ENCODE measurements around the gene TMEM138. TPM values are rescaled to one million over a fixed set of nuclear protein-coding genes. Genes with fewer than 3 reads are reported as not detected.

The TMEM138 gene
- total and polyA plus RNA-seq, 5 experiments from 2014 or later, result 44.8 to 77.5 (median 49.7) TPM

- DNase-seq (no peak), ATAC-seq (no peak)
- Mint-ChIP-seq H3K27ac (peak overlapping the region in 9 of 10 donors; percentile 96 to 100 (median 98)), H3K27me3 (no peaks in the 10 kb centered on the region), H3K9me3 (no peaks in the 10 kb centered on the region), H3K36me3 (peaks cover 0 to 23% (median 0%) of the 10 kb centered on the region in 3 donors), H3K4me1 (peaks cover 38 to 57% (median 56%) of the 10 kb centered on the region in 4 donors), H3K4me3 (peak overlapping the region; percentile 84 to 99 (median 96))
- POLR2A ChIA-PET, result interaction anchor here (1.4 to 5.3 kb wide), 8 partner anchors 24 to 95 kb away, joined by 3 to 63 read pairs (median 32); partner anchors contain the start of genes CPSF7, CYB561A3, SDHAF2 and TMEM138
These were observed 27.5 kb upstream of the TMEM138 start for GRCh38 chr11:61334434-61335354.

- no peaks in the 10 kb centered on the region for H3K27me3 Mint-ChIP-seq
- POLR2A ChIA-PET, result interaction anchor here (1.2 to 5.3 kb wide), 6 partner anchors 27 to 94 kb away, joined by 3 to 63 read pairs (median 29); partner anchors contain the start of genes CPSF7, CYB561A3, SDHAF2 and TMEM138
- peak overlapping the region in 9 of 10 donors; percentile 41 to 99 (median 87) for H3K27ac Mint-ChIP-seq
- no peaks in the 10 kb centered on the region for H3K9me3 Mint-ChIP-seq
- DNase-seq, result no peak
- peak overlapping the region in 2 of 10 donors; percentile 29 to 33 for H3K4me3 Mint-ChIP-seq
- H3K4me1 Mint-ChIP-seq, result peaks cover 32 to 51% (median 49%) of the 10 kb centered on the region in 4 donors
- peaks cover 0 to 16% (median 0%) of the 10 kb centered on the region in 3 donors for H3K36me3 Mint-ChIP-seq
- no peak for ATAC-seq
These were observed 26.8 kb upstream of the TMEM138 start for GRCh38 chr11:61335355-61335710.

- POLR2A ChIA-PET, result interaction anchor here (0.6 to 5.3 kb wide), 7 partner anchors 26 to 93 kb away, joined by 3 to 63 read pairs (median 16); partner anchors contain the start of genes CPSF7, CYB561A3, SDHAF2 and TMEM138
- Mint-ChIP-seq H3K9me3 (no peaks in the 10 kb centered on the region), H3K27me3 (no peaks in the 10 kb centered on the region), H3K27ac (peak overlapping the region in 9 of 10 donors; percentile 77 to 99 (median 90)), H3K4me1 (peaks cover 28 to 41% (median 40%) of the 10 kb centered on the region in 4 donors), H3K4me3 (peak overlapping the region in 3 of 10 donors; percentile 1 to 45 (median 33)), H3K36me3 (peaks cover 0 to 10% (median 3%) of the 10 kb centered on the region in 3 donors)
- ATAC-seq (peak; percentile 53 to 57), DNase-seq (peak; percentile 73 to 89 (median 84))
These were observed 25.8 kb upstream of the TMEM138 start for GRCh38 chr11:61336171-61336935.

- no peak overlapping the region for H3K4me3 Mint-ChIP-seq
- DNase-seq (no peak), ATAC-seq (no peak)
- H3K4me1 Mint-ChIP-seq, result peaks cover 17 to 27% (median 25%) of the 10 kb centered on the region in 4 donors
- H3K27ac Mint-ChIP-seq, result peak overlapping the region in 1 of 10 donors; percentile 43
- POLR2A ChIA-PET, result interaction anchor here (3.9 to 5.3 kb wide), 3 partner anchors 25 to 54 kb away, joined by 42 to 63 read pairs (median 62); partner anchors contain the start of genes CYB561A3, TMEM138 and TMEM216
- H3K27me3 Mint-ChIP-seq, result no peaks in the 10 kb centered on the region
- no peaks in the 10 kb centered on the region for H3K9me3 Mint-ChIP-seq
- H3K36me3 Mint-ChIP-seq, result peaks cover 0 to 8% (median 7%) of the 10 kb centered on the region in 3 donors
These were observed 24.3 kb upstream of the TMEM138 start for GRCh38 chr11:61337706-61338470.

GRCh38 chr11:61338783-61339489, 23.2 kb upstream of the TMEM138 start:
- peaks cover 0 to 8% (median 7%) of the 10 kb centered on the region in 3 donors for H3K36me3 Mint-ChIP-seq
- no peaks in the 10 kb centered on the region for H3K9me3 Mint-ChIP-seq
- H3K4me1 Mint-ChIP-seq, result peaks cover 13 to 19% (median 16%) of the 10 kb centered on the region in 4 donors
- no peak for DNase-seq
- no peak overlapping the region for H3K4me3 Mint-ChIP-seq
- H3K27ac Mint-ChIP-seq, result no peak overlapping the region
- H3K27me3 Mint-ChIP-seq, result no peaks in the 10 kb centered on the region
- POLR2A ChIA-PET, result interaction anchor here (3.9 kb wide), 1 partner anchor 23 kb away, joined by 42 read pairs; the partner anchor contains the start of genes CYB561A3 and TMEM138
- ATAC-seq, result no peak

GRCh38 chr11:61339490-61339878, 22.7 kb upstream of the TMEM138 start:
- POLR2A ChIA-PET, result no interaction called here
- Mint-ChIP-seq H3K9me3 (no peaks in the 10 kb centered on the region), H3K4me1 (peaks cover 13% of the 10 kb centered on the region in 4 donors), H3K4me3 (no peak overlapping the region), H3K36me3 (peaks cover 0 to 8% (median 7%) of the 10 kb centered on the region in 3 donors), H3K27me3 (no peaks in the 10 kb centered on the region), H3K27ac (peak overlapping the region in 1 of 10 donors; percentile 15)
- DNase-seq (no peak), ATAC-seq (no peak)

- no peak overlapping the region for H3K4me3 Mint-ChIP-seq
- peaks cover 8 to 13% (median 10%) of the 10 kb centered on the region in 4 donors for H3K4me1 Mint-ChIP-seq
- peaks cover 0 to 8% (median 7%) of the 10 kb centered on the region in 3 donors for H3K36me3 Mint-ChIP-seq
- ATAC-seq (no peak), DNase-seq (no peak)
- POLR2A ChIA-PET, result interaction anchor here (2.0 kb wide), 1 partner anchor 20 kb away, joined by 7 read pairs; the partner anchor contains the start of genes CYB561A3 and TMEM138
- H3K27me3 Mint-ChIP-seq, result no peaks in the 10 kb centered on the region
- no peaks in the 10 kb centered on the region for H3K9me3 Mint-ChIP-seq
- H3K27ac Mint-ChIP-seq, result peak overlapping the region in 1 of 10 donors; percentile 14
These were observed 21.2 kb upstream of the TMEM138 start for GRCh38 chr11:61340979-61341378.

- peak overlapping the region in 1 of 10 donors; percentile 15 for H3K27ac Mint-ChIP-seq
- peaks cover 0 to 10% (median 7%) of the 10 kb centered on the region in 3 donors for H3K36me3 Mint-ChIP-seq
- no peaks in the 10 kb centered on the region for H3K27me3 Mint-ChIP-seq
These were observed 20.5 kb upstream of the TMEM138 start for GRCh38 chr11:61341706-61342105.

GRCh38 chr11:61342207-61342803, 19.9 kb upstream of the TMEM138 start:
- ATAC-seq, result no peak
- POLR2A ChIA-PET, result interaction anchor here (2.0 kb wide), 1 partner anchor 19 kb away, joined by 7 read pairs; the partner anchor contains the start of genes CYB561A3 and TMEM138
- Mint-ChIP-seq H3K27me3 (no peaks in the 10 kb centered on the region), H3K27ac (no peak overlapping the region), H3K4me1 (peaks cover 0 to 8% (median under 1%) of the 10 kb centered on the region in 4 donors), H3K36me3 (peaks cover 0 to 14% (median 10%) of the 10 kb centered on the region in 3 donors), H3K4me3 (no peak overlapping the region), H3K9me3 (no peaks in the 10 kb centered on the region)
- no peak for DNase-seq

More at GRCh38 chr11:61341706-61342105, 20.5 kb upstream of the TMEM138 start:
- POLR2A ChIA-PET, result interaction anchor here (2.0 kb wide), 1 partner anchor 20 kb away, joined by 7 read pairs; the partner anchor contains the start of genes CYB561A3 and TMEM138
- DNase-seq (no peak), ATAC-seq (no peak)
- H3K4me3 Mint-ChIP-seq, result no peak overlapping the region
- no peaks in the 10 kb centered on the region for H3K9me3 Mint-ChIP-seq
- H3K4me1 Mint-ChIP-seq, result peaks cover 2 to 13% (median 3%) of the 10 kb centered on the region in 4 donors

- DNase-seq (peak in 1 of 10 donors; percentile 38), ATAC-seq (no peak)
- Mint-ChIP-seq H3K4me1 (peaks cover 0 to 6% (median under 1%) of the 10 kb centered on the region in 4 donors), H3K36me3 (peaks cover 0 to 24% (median 10%) of the 10 kb centered on the region in 3 donors), H3K27ac (no peak overlapping the region), H3K27me3 (no peaks in the 10 kb centered on the region), H3K4me3 (no peak overlapping the region), H3K9me3 (no peaks in the 10 kb centered on the region)
- POLR2A ChIA-PET, result interaction anchor here (0.7 kb wide), 1 partner anchor 128 kb away, joined by 10 read pairs; no protein-coding TSS in a partner anchor
These were observed 18.1 kb upstream of the TMEM138 start for GRCh38 chr11:61343792-61344745.
